H1 (cell line): ENCODE data around the gene TEAD1. TPM values are rescaled to one million over a fixed set of nuclear protein-coding genes. Genes with fewer than 3 reads are reported as not detected.

Experiments used
- CTCF ChIA-PET: fragments of 300-600 bp; sonication (Branson Sonifier 250); formaldehyde crosslinking; loops from one replicate; lab custom pipeline; 2021; ENCODE audit not compliant: partially characterized antibody; lab: Charles Lee
- POLR2A ChIA-PET: fragments of 300-600 bp; sonication (Branson Sonifier 250); formaldehyde crosslinking; loops from one replicate; lab custom pipeline; 2021; ENCODE audit warnings: inconsistent platforms; ENCODE audit not compliant: partially characterized antibody; lab: Charles Lee
- DNase-seq, 2 experiments: peaks; one replicate each; pipeline versions ENCODE4 v3.0.0 to v3.0.0-alpha.2; 2010 to 2022; ENCODE audit warnings: low spot score in 2 of 2, low read depth in 1 of 2, mixed read lengths in 1 of 2
- FAIRE-seq: peaks from 2 replicates; lab custom pipeline; 2011; peaks lifted over from hg19 to GRCh38; lab: Jason Lieb, UNC
- H2AFZ ChIP-seq: 2 replicates; pipeline ENCODE4 v1.8.1; 2012; ENCODE audit warnings: low read length, inconsistent platforms
- H2AK5ac ChIP-seq: 2 replicates; pipeline ENCODE4 v1.6.1; 2013; ENCODE audit warnings: low read depth, low read length
- H2BK120ac ChIP-seq: replicated peaks from 2 replicates; pipeline ENCODE3; 2013; ENCODE audit warnings: low read depth, low read length, inconsistent platforms
- H2BK12ac ChIP-seq: 2 replicates; pipeline ENCODE4 v1.6.1; 2013; ENCODE audit warnings: low read depth, low read length
- H2BK15ac ChIP-seq: 2 replicates; pipeline ENCODE4 v1.6.1; 2013; ENCODE audit warnings: low read length
- H2BK20ac ChIP-seq: 2 replicates; pipeline ENCODE4 v1.6.1; 2013; ENCODE audit warnings: low read length
- H2BK5ac ChIP-seq: 2 replicates; pipeline ENCODE4 v1.6.1; 2013; ENCODE audit warnings: low read depth, low read length
- H3K14ac ChIP-seq: 2 replicates; pipeline ENCODE4 v1.6.1; 2013; ENCODE audit warnings: inconsistent platforms; ENCODE audit not compliant: insufficient read length
- H3K18ac ChIP-seq: 2 replicates; pipeline ENCODE4 v1.6.1; 2013; ENCODE audit warnings: low read length; ENCODE audit errors: extremely low read depth
- H3K23ac ChIP-seq: 2 replicates; pipeline ENCODE4 v1.6.1; 2013; ENCODE audit warnings: inconsistent platforms; ENCODE audit not compliant: insufficient read length
- H3K23me2 ChIP-seq: 2 replicates; pipeline ENCODE4 v1.6.1; 2013; ENCODE audit warnings: low read depth, low read length
- H3K27ac ChIP-seq: 2 replicates; pipeline ENCODE4 v1.6.1; 2011; ENCODE audit warnings: low read depth, low read length, inconsistent platforms
- H3K27me3 ChIP-seq, 4 experiments: replicated peaks in 1 of 4; 1 replicate in 1 of 4; 2 replicates in 3 of 4; pipeline versions ENCODE4 v1.6.1 to v1.8.1; 2011 to 2013; ENCODE audit warnings: low read length in 3 of 4, mild to moderate bottlenecking in 3 of 4, inconsistent platforms in 2 of 4, mixed read lengths in 2 of 4, moderate library complexity in 1 of 4; ENCODE audit not compliant: control insufficient read depth in 3 of 4, insufficient read depth in 3 of 4; ENCODE audit errors: extremely low read depth in 1 of 4
- H3K36me3 ChIP-seq, 4 experiments: 2 replicates each; pipeline versions ENCODE4 v1.6.1 to v1.8.1; 2011 to 2013; ENCODE audit warnings: mild to moderate bottlenecking in 4 of 4, low read length in 3 of 4, moderate library complexity in 2 of 4, control low read depth in 1 of 4, inconsistent platforms in 1 of 4; ENCODE audit not compliant: insufficient read depth in 4 of 4, control insufficient read depth in 2 of 4
- H3K4ac ChIP-seq: replicated peaks from 2 replicates; pipeline ENCODE3; 2013; ENCODE audit warnings: low read length, low read depth, mixed read lengths, inconsistent platforms; ENCODE audit not compliant: insufficient read length
- H3K4me1 ChIP-seq, 4 experiments: replicated peaks in 1 of 4; 1 replicate in 1 of 4; 2 replicates in 3 of 4; pipeline versions ENCODE4 v1.6.1 to v1.8.1; 2011 to 2013; ENCODE audit warnings: low read length in 3 of 4, inconsistent platforms in 2 of 4, mixed read lengths in 1 of 4; ENCODE audit not compliant: insufficient read depth in 4 of 4, control insufficient read depth in 3 of 4
- H3K4me2 ChIP-seq, 2 experiments: 2 replicates each; pipeline versions ENCODE4 v1.6.1 to v1.8.1; 2011 to 2013; ENCODE audit warnings: low read depth in 2 of 2, low read length in 2 of 2, control low read depth in 1 of 2, inconsistent platforms in 1 of 2, mild to moderate bottlenecking in 1 of 2; ENCODE audit not compliant: insufficient read depth in 1 of 2
- H3K4me3 ChIP-seq, 4 experiments: fragments of 200-600, 300-600 bp in 1 of 4; sonication (generic), shearing (Covaris generic), sonication (Bioruptor Twin) in 1 of 4; 2 replicates each; pipeline versions ENCODE4 v1.5.1 to v1.8.1; 2011 to 2016; ENCODE audit warnings: low read length in 4 of 4, low read depth in 3 of 4, control low read depth in 2 of 4, inconsistent platforms in 2 of 4, mild to moderate bottlenecking in 2 of 4, mixed read lengths in 1 of 4, moderate library complexity in 1 of 4; ENCODE audit not compliant: insufficient read depth in 2 of 4; ENCODE audit errors: extremely low read depth in 1 of 4
- H3K56ac ChIP-seq: replicated peaks from 2 replicates; pipeline ENCODE3; 2013; ENCODE audit warnings: low read depth, mild to moderate bottlenecking, mixed read lengths, low read length, inconsistent platforms; ENCODE audit not compliant: insufficient read length
- H3K79me1 ChIP-seq: 2 replicates; pipeline ENCODE4 v1.6.1; 2013; ENCODE audit warnings: low read depth, low read length, control low read depth
- H3K79me2 ChIP-seq, 2 experiments: 2 replicates each; pipeline versions ENCODE4 v1.6.1 to v1.8.1; 2012 to 2013; ENCODE audit warnings: low read length in 2 of 2, mild to moderate bottlenecking in 2 of 2, inconsistent platforms in 1 of 2; ENCODE audit not compliant: insufficient read depth in 2 of 2, control insufficient read depth in 1 of 2
- H3K9ac ChIP-seq, 4 experiments: replicated peaks in 1 of 4; 1 replicate in 1 of 4; 2 replicates in 3 of 4; pipeline versions ENCODE4 v1.6.1 to v1.8.1; 2011 to 2013; ENCODE audit warnings: low read depth in 3 of 4, low read length in 3 of 4, control low read depth in 2 of 4, mild to moderate bottlenecking in 2 of 4, moderate library complexity in 2 of 4, inconsistent platforms in 1 of 4; ENCODE audit errors: extremely low read depth in 1 of 4
- H3K9me3 ChIP-seq, 2 experiments: 2 replicates each; pipeline versions ENCODE4 v1.6.1 to v1.8.1; 2012 to 2013; ENCODE audit warnings: mild to moderate bottlenecking in 2 of 2, moderate library complexity in 2 of 2, control low read depth in 1 of 2, inconsistent platforms in 1 of 2, low read depth in 1 of 2, low read length in 1 of 2, mixed read lengths in 1 of 2; ENCODE audit not compliant: insufficient read depth in 2 of 2
- H4K20me1 ChIP-seq, 2 experiments: replicated peaks in 1 of 2; 2 replicates each; pipeline versions ENCODE3 to v1.8.1; 2011 to 2013; ENCODE audit warnings: inconsistent platforms in 2 of 2, low read length in 2 of 2, mild to moderate bottlenecking in 1 of 2; ENCODE audit not compliant: insufficient read depth in 2 of 2, control insufficient read depth in 1 of 2
- H4K5ac ChIP-seq: 2 replicates; pipeline ENCODE4 v1.6.1; 2013; ENCODE audit warnings: low read length, low read depth, mixed read lengths, inconsistent platforms; ENCODE audit not compliant: insufficient read length
- H4K8ac ChIP-seq: 2 replicates; pipeline ENCODE4 v1.8.0; 2013; ENCODE audit warnings: mild to moderate bottlenecking, moderate library complexity, low read length, inconsistent platforms; ENCODE audit not compliant: insufficient read depth; ENCODE audit errors: extremely low read depth
- H4K91ac ChIP-seq: replicated peaks from 2 replicates; pipeline ENCODE3; 2013; ENCODE audit warnings: low read length, mixed read lengths, inconsistent platforms; ENCODE audit not compliant: insufficient read length
- CEBPB ChIP-seq: IDR thresholded peaks from 2 replicates; pipeline ENCODE4 v1.6.1; 2012; ENCODE audit warnings: low read depth, low read length
- EGR1 ChIP-seq: IDR thresholded peaks from 2 replicates; pipeline ENCODE4 v1.6.1; 2011; ENCODE audit warnings: low read depth, low read length, borderline replicate concordance
- WGBS, 2 experiments: shearing (Covaris generic) in 1 of 2; methylation state at CpG; one replicate each; pipeline versions ENCODE4 v1.1.6 to v1.1.7; 2013 to 2015; ENCODE audit warnings: low lambda C conversion rate in 2 of 2, mixed read lengths in 2 of 2, inconsistent platforms in 1 of 2, low coverage in 1 of 2, missing lambda C conversion rate in 1 of 2; ENCODE audit not compliant: insufficient replicate concordance in 2 of 2, insufficient coverage in 1 of 2, insufficient read length in 1 of 2; ENCODE audit errors: extremely low coverage in 1 of 2, missing lambda C conversion rate in 1 of 2; 5-methylcytosine and 5-hydroxymethylcytosine counted together
- polyA plus RNA-seq, 7 experiments: library from polyadenylated mRNA; depleted of rRNA in 3 of 7; stranded (reverse) in 5 of 7; unstranded in 2 of 7; fragments of >200 nt in 5 of 7; fragments of 200-250 nt in 2 of 7; gene quantifications; 1 replicate in 5 of 7; 2 replicates in 1 of 7; 4 replicates in 1 of 7; pipeline versions ENCODE4 v1.2.1 to v1.2.3, GENCODE V29; 2011 to 2013; ENCODE audit warnings: missing spikeins in 2 of 7, mixed read lengths in 2 of 7
- total RNA-seq: library from RNA; stranded (reverse); fragmentation: NEBNext Ultra II Directional; extraction: Animal tissue kit (Norgen Biotek cat#: 25700); gene quantifications from 2 replicates; pipeline ENCODE4 v1.2.1, GENCODE V29; 2021

TEAD1 gene
- total and polyA plus RNA-seq, 2 of the 8 experiments (the other 6 are each of a cell fraction or from before 2014, with no cell fraction given): 15.6 to 67.4 TPM

GRCh38 chr11:12936200-12936599 is 262.0 kb downstream of the TEAD1 start:
- H3K27ac ChIP-seq: no peak overlapping the region

More at GRCh38 chr11:12936200-12936599, 262.0 kb downstream of the TEAD1 start:
- H3K23me2 ChIP-seq: no peaks in the 10 kb centered on the region
- H3K23ac ChIP-seq: no peak overlapping the region
- H3K79me2 ChIP-seq: no peaks in the 10 kb centered on the region
- H2BK20ac ChIP-seq: no peak overlapping the region
- H4K5ac ChIP-seq: no peak overlapping the region
- H3K36me3 ChIP-seq: peaks cover 2 to 33% (median 13%) of the 10 kb centered on the region in 4 experiments; a peak in 6 of 8 replicates
- H4K8ac ChIP-seq: no peak overlapping the region
- no peak overlapping the region for H2BK12ac ChIP-seq
- H3K79me1 ChIP-seq: no peaks in the 10 kb centered on the region
- no peaks in the 10 kb centered on the region for H3K27me3 ChIP-seq
- H3K18ac ChIP-seq: no peak overlapping the region
- no peak overlapping the region for H3K9ac ChIP-seq
- TF ChIP-seq CEBPB: peak; percentile 65
- TF ChIP-seq EGR1: no peak
- no peaks in the 10 kb centered on the region for H3K4me1 ChIP-seq
- no peak overlapping the region for H2BK15ac ChIP-seq
- no peak overlapping the region for H3K4me3 ChIP-seq
- no peak for FAIRE-seq
- no peak overlapping the region for H2AK5ac ChIP-seq
- no peak overlapping the region for H2BK120ac ChIP-seq
- H4K91ac ChIP-seq: no peak overlapping the region
- no peak overlapping the region for H3K4ac ChIP-seq
- no peak overlapping the region for H3K4me2 ChIP-seq
- no peak for DNase-seq
- no peak overlapping the region for H2BK5ac ChIP-seq
- H3K9me3 ChIP-seq: no peaks in the 10 kb centered on the region
- POLR2A ChIA-PET: no interaction called here
- no peak overlapping the region for H3K56ac ChIP-seq
- H4K20me1 ChIP-seq: peaks cover 0 to 1% of the 10 kb centered on the region in 2 experiments
- WGBS, 2 experiments: 26% methylated on average over 2 of the region's 2 CpGs; no CpG with 5 or more reads in 1 of the 2 experiments
- CTCF ChIA-PET: interaction anchor here (1.7 kb wide), 1 partner anchor 28 kb away, joined by 3 read pairs; no protein-coding TSS in a partner anchor
- H2AFZ ChIP-seq: no peak overlapping the region
- H3K14ac ChIP-seq: no peak overlapping the region
